Left cardiac atrium (tissue), 4 donors: ENCODE measurements around the gene MPL. TPM values are rescaled to one million over a fixed set of nuclear protein-coding genes. Genes with fewer than 3 reads are reported as not detected.
"Not testable (repeated sequence)": the region's sequence is repeated elsewhere in the genome, so short reads cannot be mapped to it uniquely, and the experiment has no call there.

Experiments
- ATAC-seq, 2 donors: fragments of 200-7000 bp; cut with Tn5 transposase; one replicate each; pipeline ENCODE4 v1.9.1; 2020; ENCODE audit warnings: mild to moderate bottlenecking in 2 of 2, moderate library complexity in 2 of 2
- DNase-seq: peaks from one replicate; pipeline ENCODE4 v3.0.0-alpha.2; 2020
- intact Hi-C, 2 donors: fragments of 100-400 bp; cut with DNase I; formaldehyde crosslinking; loops; one replicate each; pipeline versions ENCODE4 v1.14.1 to v1.15.1; 2022 to 2023
- microRNA-seq, 2 donors: library from miRNA; unstranded; fragments of <30 nt; microRNA quantifications; one replicate each; pipeline ENCODE4 v1.2.0, GENCODE V29; 2020
- total RNA-seq, 2 donors: library from RNA; stranded (reverse); fragmentation: NEBNext Ultra II Directional; extraction: Animal tissue kit (Norgen Biotek cat#: 25700); gene quantifications; one replicate each; pipeline ENCODE4 v1.2.1, GENCODE V29; 2021
- donor health status: DM: no; HTN: yes; CAD: no.
- donor health status: DM: no; HTN: yes; CAD: no; lungs with severe emphysema.
- donor health status: DM: yes; HTN: yes; CAD: no.
- donor health status: Dilated cardiomyopathy.

MPL gene
- total RNA-seq, 2 donors from 2014 or later, result 0.44 to 0.65 TPM

DNA sequence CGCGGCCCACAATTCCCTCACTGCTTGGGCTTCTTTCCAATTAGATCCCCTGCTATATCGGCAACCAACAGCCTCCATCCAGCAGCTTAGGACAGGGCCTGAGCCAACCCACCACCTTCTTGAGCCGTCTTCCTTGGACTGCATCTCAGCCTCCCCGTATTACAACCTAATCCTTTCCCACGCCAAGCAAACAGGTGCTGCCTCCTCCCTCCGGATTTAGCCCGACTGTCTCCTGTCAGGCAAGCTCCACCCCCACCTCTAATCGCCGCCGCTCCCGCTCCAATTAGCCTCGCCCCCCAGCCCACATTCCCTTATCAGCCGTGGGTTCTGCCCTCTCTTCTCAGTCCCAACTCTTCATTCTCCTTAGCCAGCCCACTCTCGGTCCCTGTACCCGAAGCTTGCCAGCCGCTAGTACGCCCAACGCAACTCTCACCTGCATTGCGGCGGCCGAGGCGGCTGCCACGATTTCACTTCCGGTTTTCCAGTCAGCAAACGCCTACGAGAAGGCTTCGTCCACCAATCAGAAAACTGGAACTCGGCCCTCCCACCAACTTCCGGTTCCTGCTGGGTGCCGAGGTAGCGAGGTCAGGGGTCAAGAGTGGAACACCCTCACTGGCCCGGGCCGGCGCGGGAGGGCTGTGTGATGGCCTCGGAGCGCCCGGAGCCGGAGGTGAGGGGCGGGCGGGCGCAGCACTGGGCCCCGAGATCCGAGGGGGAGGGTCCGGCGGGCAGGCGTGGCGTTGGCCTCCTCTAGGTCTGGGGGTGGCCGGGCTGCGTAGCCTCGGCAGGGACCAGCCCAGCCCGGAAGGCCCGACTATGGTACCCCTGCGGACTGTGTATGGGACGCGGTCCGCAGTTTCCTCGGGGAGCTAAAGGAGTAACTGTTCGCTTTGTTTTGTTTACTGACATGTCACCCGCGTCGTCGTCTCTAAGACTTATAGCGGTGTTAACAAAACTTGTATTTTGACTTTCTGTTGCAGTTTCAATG is 52.0 kb downstream of the MPL start, which contains the start of the genes MED8 and SZT2:
MED8 (minus strand) TSS at position 475 of the 988 bp plus-strand sequence; CDS start at position 439, 36 bp downstream.
SZT2 (plus strand) TSS at position 574 of the 988 bp plus-strand sequence; CDS start at position 644, 70 bp downstream.
- intact Hi-C loops, result loop anchor here in 1 of 2 donors (10.0 kb wide), 1 partner anchor 155 kb away; no protein-coding TSS in a partner anchor
- DNase-seq (peak; percentile 96), ATAC-seq (peak; percentile 99)

DNA sequence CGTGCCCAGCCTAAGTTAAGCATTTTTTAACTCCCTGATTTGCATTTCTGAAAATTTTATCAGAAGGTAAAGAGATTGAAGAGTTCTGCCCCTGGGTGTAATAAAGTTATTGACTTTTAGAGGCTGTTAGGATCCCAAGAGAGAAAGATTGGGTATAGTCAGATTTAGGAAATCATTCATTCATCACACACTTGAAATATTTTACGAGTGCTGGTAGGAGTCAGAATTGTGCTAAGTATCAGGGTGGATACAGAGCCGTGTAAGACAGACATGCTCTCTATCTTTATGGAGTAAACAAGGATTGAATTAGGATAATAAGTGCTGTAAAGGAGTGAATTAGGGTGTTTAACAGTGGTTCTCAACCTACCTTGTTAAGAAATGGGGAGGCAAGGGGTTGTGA is 55.1 kb downstream of the MPL start:
- ATAC-seq (no peak), DNase-seq (no peak)
- intact Hi-C loops, result no loop called here

DNA sequence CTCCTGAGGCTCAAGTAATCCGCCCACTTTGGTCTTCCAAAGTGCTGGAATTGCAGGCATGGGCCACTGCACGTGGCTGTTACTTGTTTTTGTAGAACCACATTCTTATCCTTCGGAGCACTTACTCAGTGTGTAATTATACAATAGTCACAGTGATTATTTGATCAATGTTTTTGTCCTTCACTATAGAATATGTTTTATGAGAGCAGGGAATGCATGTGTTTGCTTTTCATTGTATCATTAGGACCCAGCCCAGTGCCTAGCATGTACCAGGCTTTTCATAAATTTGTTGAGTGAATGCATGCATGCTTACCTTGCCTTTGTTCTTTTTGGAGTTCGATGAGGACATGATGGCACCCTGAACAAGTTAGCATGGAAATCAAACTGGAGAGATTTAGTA is 57.9 kb downstream of the MPL start:
- DNase-seq (no peak), ATAC-seq (no peak)
- intact Hi-C loops, result no loop called here

DNA sequence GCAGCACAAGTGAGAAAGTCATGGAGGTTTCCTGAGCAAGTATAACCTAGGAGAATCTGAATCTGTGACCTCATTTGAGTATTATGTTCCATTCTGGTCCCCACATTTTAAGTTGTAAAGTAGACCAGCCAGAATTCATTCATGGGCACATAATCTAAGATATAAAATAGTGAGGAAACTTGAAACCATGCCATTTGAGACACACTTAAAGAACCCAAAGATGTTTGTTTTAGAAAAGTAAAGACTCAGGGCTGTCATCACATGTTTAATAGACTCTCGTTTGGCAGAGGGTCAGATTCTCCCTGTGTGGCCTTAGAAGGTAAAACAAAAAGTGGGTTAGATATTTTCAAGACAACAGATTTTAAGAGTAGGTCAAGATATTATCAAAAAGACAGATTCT is 58.4 kb downstream of the MPL start:
- no peak for DNase-seq
- intact Hi-C loops, result no loop called here
- ATAC-seq, result no peak

DNA sequence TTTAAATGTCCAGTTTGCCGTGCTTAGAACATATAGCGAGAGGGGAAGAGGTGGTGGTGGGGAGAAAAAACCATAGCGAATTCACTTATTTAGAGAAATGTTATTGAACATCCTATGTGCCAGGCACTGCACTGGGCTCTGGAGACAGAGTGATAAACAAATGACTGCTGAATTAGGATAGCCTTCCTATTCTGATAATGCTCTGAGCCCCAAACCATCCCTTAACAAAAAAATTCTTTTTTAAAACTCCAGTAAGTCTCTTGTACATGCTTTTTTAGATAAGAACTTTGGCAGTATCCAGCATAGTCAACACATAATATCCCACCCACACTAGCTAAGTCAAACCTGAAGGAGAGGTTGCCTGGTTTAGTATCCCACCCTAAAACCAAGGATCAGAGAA is 60.6 kb downstream of the MPL start:
- DNase-seq (no peak), ATAC-seq (no peak)
- intact Hi-C loops, result no loop called here

DNA sequence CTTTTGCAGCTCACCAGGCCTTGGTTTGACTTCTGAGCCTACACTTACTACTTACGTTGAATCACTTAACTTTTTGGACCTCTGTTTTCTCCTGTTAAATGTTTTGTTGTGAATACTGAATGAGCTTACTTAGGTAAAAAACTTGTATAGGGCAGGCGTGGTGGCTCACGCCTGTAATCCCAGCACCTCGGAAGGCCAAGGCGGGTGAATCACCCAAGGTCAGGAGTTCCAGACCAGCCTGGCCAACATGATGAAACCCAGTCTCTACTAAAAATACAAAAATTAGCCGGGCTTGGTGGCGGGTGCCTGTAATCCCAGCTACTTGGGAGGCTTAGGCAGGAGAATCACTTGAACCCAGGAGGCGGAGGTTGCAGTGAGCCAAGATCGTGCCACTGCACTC is 62.8 kb downstream of the MPL start:
- intact Hi-C loops, DNase-seq, ATAC-seq: not testable (repeated sequence)

DNA sequence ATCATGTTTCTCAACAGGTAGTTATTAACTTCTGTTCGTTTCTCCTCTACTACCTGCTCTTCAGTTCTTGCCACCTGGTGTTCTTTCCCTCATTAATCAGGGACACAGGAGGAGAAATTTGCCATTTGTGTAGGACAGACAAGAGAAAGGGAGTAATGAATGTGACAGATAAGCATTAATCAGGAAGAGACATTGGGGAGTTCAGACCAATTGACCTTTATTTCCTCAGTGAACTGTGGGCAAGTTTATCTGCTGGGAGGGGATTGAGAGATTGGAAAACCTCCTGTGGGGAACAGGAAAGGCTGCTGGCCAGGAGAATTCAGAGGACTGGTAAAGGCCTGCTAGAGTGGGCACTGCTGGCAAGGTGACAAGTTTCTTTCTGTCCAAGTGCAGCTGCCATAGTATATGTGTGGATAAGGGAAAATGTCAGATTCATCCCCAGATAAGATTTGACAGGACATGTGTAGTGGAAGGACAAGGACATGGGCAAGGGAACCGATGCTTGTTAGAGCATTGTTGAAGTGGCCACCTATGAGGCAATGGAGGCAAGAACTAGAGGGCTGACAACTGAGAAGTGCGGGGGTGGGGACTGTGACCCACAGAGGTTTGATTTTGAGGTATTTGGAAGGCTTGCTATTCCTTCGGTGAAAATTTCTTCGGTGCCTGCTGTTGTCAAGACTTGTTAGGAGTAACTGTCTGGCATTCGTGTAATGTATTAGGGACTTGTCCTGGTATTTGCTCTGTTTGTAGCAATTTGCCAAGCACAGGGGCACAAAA is 64.7 kb downstream of the MPL start:
- no peak for DNase-seq
- intact Hi-C loops, result no loop called here
- ATAC-seq, result no peak

Small RNA genes lying within 50 kb of the gene (microRNA-seq; reads per million reads assigned to microRNA genes)
- gene MIR6734, result 0.40 to 2.7 reads per million in 2 donors

Other genes starting within 250 kb of the MPL start
- 10 to 100 TPM; 26.3 to 37.0 TPM for gene EBNA1BP2, start 165.5 kb upstream of the MPL start, total RNA-seq
- under 1 TPM in 1 of 2 donors, not detected in 1; 0.13 TPM for gene CFAP57, start 165.5 kb upstream of the MPL start, total RNA-seq
- under 1 TPM; 0.41 to 0.65 TPM for gene TMEM125, start 67.8 kb upstream of the MPL start, total RNA-seq
- not detected for gene C1orf210, start 52.2 kb upstream of the MPL start, total RNA-seq
- 10 to 100 TPM; 23.1 to 38.9 TPM for gene TIE1, start 36.8 kb upstream of the MPL start, total RNA-seq
- 1 to 10 TPM in 1 of 2 donors, under 1 TPM in 1; 0.34 to 1.4 TPM for gene CDC20, start 21.2 kb downstream of the MPL start, total RNA-seq
- 10 to 100 TPM; 35.9 to 49.4 TPM for gene ELOVL1, start 30.2 kb downstream of the MPL start, total RNA-seq
- 10 to 100 TPM; 19.1 to 27.4 TPM for gene MED8, start 52.0 kb downstream of the MPL start, total RNA-seq
- 10 to 100 TPM; 26.3 to 30.5 TPM for gene SZT2, start 52.1 kb downstream of the MPL start, total RNA-seq
- 10 to 100 TPM; 24.8 to 29.3 TPM for gene HYI, start 116.1 kb downstream of the MPL start, total RNA-seq
- gene PTPRF, start 193.1 kb downstream of the MPL start, total RNA-seq, result 10 to 100 TPM; 37.4 to 63.1 TPM